SK-N-SH treated with all-trans-retinoic acid at 6 μM for 48 hours (cell line): ENCODE data around the gene SERPINB5.

Experiments
- ATAC-seq: fragments of 200-7000 bp; cut with Tn5 transposase; 3 replicates; pipeline ENCODE4 v1.9.1; 2020; ENCODE audit warnings: mild to moderate bottlenecking, moderate library complexity
- ARNTL ChIP-seq: fragments of 450-650 bp; formaldehyde crosslinking; IDR thresholded peaks from 2 replicates; pipeline ENCODE4 v1.5.0; 2020; ENCODE audit warnings: low read depth, mild to moderate bottlenecking, moderate library complexity, borderline replicate concordance
- BACH2 ChIP-seq: fragments of 250-450 bp; sonication (Bioruptor Pico); IDR thresholded peaks from 2 replicates; pipeline ENCODE4 v1.9.0; 2021; ENCODE audit warnings: mild to moderate bottlenecking, borderline replicate concordance
- CREB5 ChIP-seq: fragments of 250-450 bp; sonication (Bioruptor Pico); IDR thresholded peaks from 2 replicates; pipeline ENCODE4 v1.5.1; 2020; ENCODE audit warnings: low read depth, mild to moderate bottlenecking, moderate library complexity
- CSDC2 ChIP-seq: fragments of 250-450 bp; sonication (Bioruptor Pico); IDR thresholded peaks from 2 replicates; pipeline ENCODE4 v1.5.0; 2020; ENCODE audit warnings: mild to moderate bottlenecking, moderate library complexity
- CSRNP3 ChIP-seq: fragments of 250-450 bp; sonication (Bioruptor Pico); IDR thresholded peaks from 2 replicates; pipeline ENCODE4 v1.5.1; 2021; ENCODE audit warnings: mild to moderate bottlenecking, moderate library complexity
- GLIS3 ChIP-seq: fragments of 250-450 bp; sonication (Bioruptor Pico); IDR thresholded peaks from 2 replicates; pipeline ENCODE4 v1.5.0; 2020; ENCODE audit warnings: mild to moderate bottlenecking, moderate library complexity
- ISL1 ChIP-seq: fragments of 250-450 bp; sonication (Bioruptor Pico); IDR thresholded peaks from 2 replicates; pipeline ENCODE4 v2.1.2; 2022; ENCODE audit warnings: mild to moderate bottlenecking, moderate library complexity
- PATZ1 ChIP-seq: fragments of 250-450 bp; sonication (Bioruptor Pico); IDR thresholded peaks from 2 replicates; pipeline ENCODE4 v1.8.0; 2020; ENCODE audit warnings: mild to moderate bottlenecking, moderate library complexity, borderline replicate concordance
- POU6F1 ChIP-seq: fragments of 250-450 bp; sonication (Bioruptor Pico); IDR thresholded peaks from 2 replicates; pipeline ENCODE4 v1.8.0; 2021; ENCODE audit warnings: low read depth, mild to moderate bottlenecking, moderate library complexity, borderline replicate concordance
- PPARA ChIP-seq: fragments of 250-450 bp; sonication (Bioruptor Pico); IDR thresholded peaks from 2 replicates; pipeline ENCODE4 v1.5.0; 2020; ENCODE audit warnings: mild to moderate bottlenecking, borderline replicate concordance
- RARB ChIP-seq: fragments of 250-450 bp; sonication (Bioruptor Pico); IDR thresholded peaks from 2 replicates; pipeline ENCODE4 v1.8.0; 2021; ENCODE audit warnings: mild to moderate bottlenecking, moderate library complexity
- SNAI2 ChIP-seq: fragments of 250-450 bp; sonication (Bioruptor Pico); IDR thresholded peaks from 2 replicates; pipeline ENCODE4 v1.5.0; 2020; ENCODE audit warnings: mild to moderate bottlenecking, moderate library complexity
- TCF4 ChIP-seq: fragments of 250-450 bp; sonication (Bioruptor Pico); IDR thresholded peaks from 2 replicates; pipeline ENCODE4 v1.8.0; 2021; ENCODE audit warnings: mild to moderate bottlenecking, moderate library complexity, borderline replicate concordance
- TOX ChIP-seq: fragments of 250-450 bp; sonication (Bioruptor Pico); IDR thresholded peaks from 2 replicates; pipeline ENCODE4 v1.8.0; 2021; ENCODE audit warnings: mild to moderate bottlenecking, moderate library complexity, borderline replicate concordance
- TSHZ2 ChIP-seq: fragments of 250-450 bp; sonication (Bioruptor Pico); IDR thresholded peaks from 2 replicates; pipeline ENCODE4 v1.5.0; 2020; ENCODE audit warnings: mild to moderate bottlenecking, moderate library complexity
- ZC3H10 ChIP-seq: fragments of 250-450 bp; sonication (Bioruptor Pico); IDR thresholded peaks from 2 replicates; pipeline ENCODE4 v1.5.1; 2021; ENCODE audit warnings: mild to moderate bottlenecking, moderate library complexity
- ZFP3 ChIP-seq: fragments of 250-450 bp; sonication (Bioruptor Pico); IDR thresholded peaks from 2 replicates; pipeline ENCODE4 v1.5.0; 2020; ENCODE audit warnings: mild to moderate bottlenecking, moderate library complexity
- ZNF565 ChIP-seq: fragments of 450-650 bp; formaldehyde crosslinking; conservative IDR thresholded peaks from 2 replicates; pipeline ENCODE4 v1.5.0; 2020; ENCODE audit warnings: low read depth, mild to moderate bottlenecking, moderate library complexity
- ZNF70 ChIP-seq: fragments of 450-650 bp; formaldehyde crosslinking; IDR thresholded peaks from 2 replicates; pipeline ENCODE4 v1.5.0; 2020; ENCODE audit warnings: mild to moderate bottlenecking, moderate library complexity
- ZNF8 ChIP-seq: fragments of 450-650 bp; formaldehyde crosslinking; IDR thresholded peaks from 2 replicates; pipeline ENCODE4 v1.5.0; 2020; ENCODE audit warnings: mild to moderate bottlenecking, moderate library complexity

SERPINB5 gene

GRCh38 chr18:63550068-63550467 lies 73.3 kb downstream of the SERPINB5 start (continued):
- no peak for TF ChIP-seq GLIS3
- no peak for TF ChIP-seq BACH2 (CRISPR knock-in tag)
- TF ChIP-seq ZC3H10 (CRISPR knock-in tag) = no peak
- TF ChIP-seq, all 23 proteins: peak for 0

- ATAC-seq = no peak
- no peak for TF ChIP-seq GLIS3
- TF ChIP-seq TCF4 (CRISPR knock-in tag) = no peak
- no peak for TF ChIP-seq RARB (CRISPR knock-in tag)
- TF ChIP-seq PATZ1 (CRISPR knock-in tag) = no peak
- no peak for TF ChIP-seq PPARA (CRISPR knock-in tag)
- no peak for TF ChIP-seq ZFP3 (CRISPR knock-in tag)
- TF ChIP-seq TSHZ2 (CRISPR knock-in tag) = no peak
- no peak for TF ChIP-seq ZC3H10 (CRISPR knock-in tag)
- no peak for TF ChIP-seq ZNF70 (CRISPR knock-in tag)
- TF ChIP-seq TOX (CRISPR knock-in tag) = no peak
These were observed 75.0 kb downstream of the SERPINB5 start for GRCh38 chr18:63551769-63552168.

- TF ChIP-seq GLIS3 (no peak), ZNF8 (CRISPR knock-in tag) (no peak), ISL1 (CRISPR knock-in tag) (no peak), ZNF70 (CRISPR knock-in tag) (no peak), ZNF565 (CRISPR knock-in tag) (no peak)
- no peak for ATAC-seq
These were observed 75.8 kb downstream of the SERPINB5 start for GRCh38 chr18:63552581-63552980.

GRCh38 chr18:63553081-63553480 lies 76.3 kb downstream of the SERPINB5 start:
- TF ChIP-seq PPARA (CRISPR knock-in tag) (no peak), CREB5 (CRISPR knock-in tag) (no peak), SNAI2 (CRISPR knock-in tag) (no peak), PATZ1 (CRISPR knock-in tag) (no peak), BACH2 (CRISPR knock-in tag) (no peak), ZNF565 (CRISPR knock-in tag) (no peak), ZNF70 (CRISPR knock-in tag) (no peak), CSDC2 (no peak), POU6F1 (CRISPR knock-in tag) (no peak), CSRNP3 (CRISPR knock-in tag) (no peak), ISL1 (CRISPR knock-in tag) (no peak), ZC3H10 (CRISPR knock-in tag) (no peak), ARNTL (CRISPR knock-in tag) (no peak), ZNF8 (CRISPR knock-in tag) (no peak)
- TF ChIP-seq, all 23 proteins: peak for 0
- ATAC-seq = no peak
